ENCODE measurements around the gene ZMYND10.

The ZMYND10 gene

GRCh38 chr3:50357481-50357880, 11.9 kb upstream of the ZMYND10 start:
- no peak for ATAC-seq
- no peaks in the 10 kb centered on the region for H3K9me3 Mint-ChIP-seq
- H3K36me3 Mint-ChIP-seq: peaks cover 14% of the 10 kb centered on the region
- peak overlapping the region; percentile 99 for H3K4me3 Mint-ChIP-seq
- peaks cover 67% of the 10 kb centered on the region for H3K4me1 Mint-ChIP-seq
- no peaks in the 10 kb centered on the region for H3K27me3 Mint-ChIP-seq
- H3K27ac Mint-ChIP-seq: no peak overlapping the region

DNA sequence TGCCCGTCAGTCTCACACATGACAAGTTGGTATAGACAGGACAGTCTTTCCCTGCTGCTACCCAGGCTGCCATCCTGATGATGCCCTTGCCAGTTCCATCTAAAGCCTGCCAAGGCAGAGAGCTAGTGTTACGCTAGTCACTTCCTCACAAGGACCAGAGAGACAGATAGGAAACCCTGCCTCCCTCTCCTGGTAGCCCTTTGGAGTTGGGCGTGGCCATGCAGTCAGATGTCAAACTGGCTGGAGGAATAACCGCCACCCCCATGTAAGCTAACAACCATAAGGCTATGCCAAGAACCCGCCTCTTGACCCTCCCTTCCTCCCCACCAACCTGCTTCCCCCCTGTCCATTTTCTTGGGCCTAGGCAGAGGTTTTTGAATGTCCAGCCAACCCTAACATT, 11.0 kb upstream of the ZMYND10 start:
- H3K27me3 Mint-ChIP-seq: no peaks in the 10 kb centered on the region
- H3K4me3 Mint-ChIP-seq: peak overlapping the region; percentile 99
- no peak overlapping the region for H3K27ac Mint-ChIP-seq
- peaks cover 14% of the 10 kb centered on the region for H3K36me3 Mint-ChIP-seq
- H3K4me1 Mint-ChIP-seq: peaks cover 73% of the 10 kb centered on the region
- no peak for ATAC-seq
- no peaks in the 10 kb centered on the region for H3K9me3 Mint-ChIP-seq

DNA sequence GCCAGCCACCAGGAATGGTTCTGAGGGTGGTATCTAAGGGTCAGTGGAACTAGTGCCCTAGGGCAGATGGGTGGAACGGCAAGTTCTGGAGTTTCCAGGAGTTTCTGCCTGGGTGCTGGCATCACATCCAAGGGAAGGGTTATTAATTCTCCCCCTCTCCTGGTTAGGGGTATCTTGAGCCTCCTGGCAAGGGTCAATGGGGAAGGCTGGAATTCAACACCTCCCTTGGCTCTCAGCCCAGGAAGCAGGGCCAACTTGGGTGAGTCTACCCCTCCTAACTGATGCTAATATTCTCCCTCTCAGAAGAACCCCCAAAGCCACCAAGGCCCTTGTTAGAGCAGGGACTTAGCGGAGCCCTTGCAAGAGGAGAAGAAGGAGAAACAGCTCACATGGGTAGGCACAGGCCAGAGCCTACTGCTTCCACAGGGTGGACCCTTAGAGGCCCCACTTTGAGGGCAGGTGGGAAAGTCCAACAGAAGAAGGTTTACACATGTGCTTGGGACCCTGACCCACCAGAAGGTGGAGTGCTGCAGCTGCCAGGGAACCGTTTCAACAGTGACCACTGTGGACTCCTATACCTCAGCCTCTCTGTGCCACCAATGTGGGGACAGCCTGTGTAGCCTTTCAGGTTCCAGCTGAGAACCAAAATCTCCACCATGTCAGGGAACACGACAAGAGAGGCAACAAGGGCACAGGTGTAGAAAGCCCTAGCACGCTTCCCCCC, 10.5 kb upstream of the ZMYND10 start:
- Mint-ChIP-seq H3K36me3 (peaks cover 14% of the 10 kb centered on the region), H3K9me3 (no peaks in the 10 kb centered on the region), H3K27ac (peak overlapping the region; percentile 53), H3K4me3 (no peak overlapping the region), H3K27me3 (no peaks in the 10 kb centered on the region), H3K4me1 (peaks cover 78% of the 10 kb centered on the region)
- no peak for ATAC-seq

- H3K27ac Mint-ChIP-seq: peak overlapping the region; percentile 53
- H3K27me3 Mint-ChIP-seq: no peaks in the 10 kb centered on the region
- H3K36me3 Mint-ChIP-seq: peaks cover 14% of the 10 kb centered on the region
- no peak overlapping the region for H3K4me3 Mint-ChIP-seq
- no peaks in the 10 kb centered on the region for H3K9me3 Mint-ChIP-seq
- ATAC-seq: no peak
- peaks cover 81% of the 10 kb centered on the region for H3K4me1 Mint-ChIP-seq
Observed at GRCh38 chr3:50354850-50355249, 9.3 kb upstream of the ZMYND10 start.

DNA sequence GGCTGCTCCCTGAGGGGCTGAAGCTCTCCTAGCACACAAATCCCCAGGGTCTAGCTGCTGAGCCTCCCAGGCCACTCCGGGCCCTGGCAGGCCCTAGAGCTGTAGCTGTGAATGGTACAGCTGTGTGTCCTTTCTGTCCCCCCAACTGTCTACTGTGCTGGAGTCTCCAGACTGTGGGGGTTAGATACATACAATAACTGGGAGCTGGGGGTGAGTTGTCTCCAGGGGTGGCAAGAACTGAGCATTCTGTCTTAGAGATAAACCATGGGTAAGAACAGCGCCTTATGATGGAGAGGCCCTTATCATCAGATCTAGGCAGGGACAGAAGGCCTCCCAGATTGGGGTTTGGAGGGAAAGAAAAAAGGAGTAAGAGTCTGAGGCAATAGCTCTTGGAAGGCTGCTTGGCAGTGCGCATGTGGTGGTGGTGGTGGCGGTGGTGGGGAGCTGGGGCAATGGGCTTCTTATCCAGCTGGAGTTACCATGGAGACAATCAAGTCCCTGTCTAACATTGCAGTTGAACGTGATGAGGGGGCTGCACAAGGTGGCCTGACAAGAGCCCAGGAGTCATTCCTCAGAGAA, 8.7 kb upstream of the ZMYND10 start:
- Mint-ChIP-seq H3K9me3 (no peaks in the 10 kb centered on the region), H3K4me3 (no peak overlapping the region), H3K36me3 (peaks cover 14% of the 10 kb centered on the region), H3K27me3 (no peaks in the 10 kb centered on the region), H3K27ac (no peak overlapping the region), H3K4me1 (peaks cover 81% of the 10 kb centered on the region)
- ATAC-seq: no peak

DNA sequence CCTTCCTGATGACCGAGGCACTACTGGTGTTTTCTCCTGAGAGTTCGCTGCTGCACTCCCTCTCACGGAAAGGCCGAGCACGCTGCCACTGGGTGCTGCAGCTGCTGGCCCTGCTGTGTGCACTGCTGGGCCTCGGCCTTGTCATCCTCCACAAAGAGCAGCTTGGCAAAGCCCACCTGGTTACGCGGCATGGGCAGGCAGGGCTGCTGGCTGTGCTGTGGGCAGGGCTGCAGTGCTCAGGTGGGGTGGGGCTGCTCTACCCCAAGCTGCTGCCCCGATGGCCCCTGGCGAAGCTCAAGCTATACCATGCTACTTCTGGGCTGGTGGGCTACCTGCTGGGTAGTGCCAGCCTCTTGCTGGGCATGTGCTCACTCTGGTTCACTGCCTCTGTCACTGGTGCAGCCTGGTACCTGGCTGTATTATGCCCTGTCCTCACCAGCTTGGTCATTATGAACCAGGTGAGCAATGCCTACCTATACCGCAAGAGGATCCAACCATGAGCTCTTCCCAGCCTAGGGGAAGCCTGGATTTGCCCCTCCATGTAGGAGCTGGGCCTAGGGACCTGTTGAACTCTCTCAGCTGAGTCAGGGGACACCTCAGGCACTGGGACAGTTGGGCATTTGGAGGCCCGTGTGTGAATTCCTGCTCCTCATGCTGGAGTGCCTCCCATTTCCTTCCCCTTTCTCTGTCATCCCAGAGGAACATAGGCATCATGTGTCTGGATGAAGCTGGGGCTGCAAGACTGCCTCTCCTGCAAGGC, 7.9 kb upstream of the ZMYND10 start:
- H3K27me3 Mint-ChIP-seq: no peaks in the 10 kb centered on the region
- no peaks in the 10 kb centered on the region for H3K9me3 Mint-ChIP-seq
- peaks cover 84% of the 10 kb centered on the region for H3K4me1 Mint-ChIP-seq
- no peak overlapping the region for H3K27ac Mint-ChIP-seq
- ATAC-seq: no peak
- peaks cover 16% of the 10 kb centered on the region for H3K36me3 Mint-ChIP-seq
- no peak overlapping the region for H3K4me3 Mint-ChIP-seq

DNA sequence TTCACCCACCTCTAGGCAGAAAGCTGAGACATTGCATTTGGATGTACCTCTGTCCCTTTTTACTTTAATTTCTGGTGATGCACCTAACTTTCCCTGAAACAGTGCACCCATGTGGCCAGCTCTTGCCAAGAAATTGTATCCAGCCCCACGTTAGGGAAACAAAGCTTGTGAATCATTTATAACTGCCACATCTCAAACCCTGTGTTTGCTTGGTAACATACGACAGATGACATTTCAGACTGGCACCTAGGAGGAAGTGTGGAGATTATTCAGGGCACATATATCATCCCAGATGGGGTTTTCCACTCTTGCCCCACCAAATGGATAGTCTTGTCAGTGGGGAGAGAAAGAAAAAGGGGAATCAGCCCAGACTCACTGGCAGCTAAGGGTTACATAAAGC, 7.2 kb upstream of the ZMYND10 start:
- Mint-ChIP-seq H3K9me3 (no peaks in the 10 kb centered on the region), H3K27ac (no peak overlapping the region), H3K36me3 (peaks cover 22% of the 10 kb centered on the region), H3K4me1 (peaks cover 84% of the 10 kb centered on the region), H3K27me3 (no peaks in the 10 kb centered on the region), H3K4me3 (no peak overlapping the region)
- ATAC-seq: no peak

DNA sequence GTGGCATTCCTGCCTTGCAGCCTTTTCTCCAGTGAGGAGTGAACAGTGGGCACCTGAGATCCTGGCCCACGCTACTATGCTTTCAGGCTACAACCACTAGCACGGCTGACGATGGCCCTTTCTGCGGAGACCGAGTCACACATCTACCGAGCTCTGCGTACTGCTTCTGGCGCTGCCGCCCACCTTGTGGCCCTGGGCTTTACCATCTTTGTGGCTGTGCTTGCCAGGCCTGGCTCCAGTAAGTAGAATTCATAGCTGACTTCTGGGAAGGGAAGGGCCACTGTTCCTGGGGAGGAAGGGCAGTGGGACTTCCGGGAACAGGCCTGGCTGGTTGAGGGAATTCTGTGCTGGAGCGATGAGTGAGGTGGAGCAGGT, 5.8 kb upstream of the ZMYND10 start:
- Mint-ChIP-seq H3K27me3 (no peaks in the 10 kb centered on the region), H3K36me3 (peaks cover 24% of the 10 kb centered on the region), H3K9me3 (no peaks in the 10 kb centered on the region), H3K4me1 (peaks cover 70% of the 10 kb centered on the region), H3K27ac (peak overlapping the region; percentile 95), H3K4me3 (peak overlapping the region; percentile 96)
- ATAC-seq: no peak

GRCh38 chr3:50350527-50351322, 5.2 kb upstream of the ZMYND10 start, which contains the start of the genes CYB561D2 and NPRL2:
CYB561D2 (plus strand) TSS chr3:50350862; CDS start chr3:50351434, 572 bp downstream.
NPRL2 (minus strand) TSS chr3:50350775; CDS start chr3:50350652, 123 bp downstream.
- no peaks in the 10 kb centered on the region for H3K9me3 Mint-ChIP-seq
- peak within 1 kb of the TSS; percentile 95 for H3K27ac Mint-ChIP-seq
- peak within 1 kb of the TSS; percentile 96 for H3K4me3 Mint-ChIP-seq
- H3K4me1 Mint-ChIP-seq: peaks cover 70% of the 10 kb centered on the region
- no peaks in the 10 kb centered on the region for H3K27me3 Mint-ChIP-seq
- peak; percentile 96 for ATAC-seq
- H3K36me3 Mint-ChIP-seq: peaks cover 24% of the 10 kb centered on the region

GRCh38 chr3:50350213-50350526, 4.6 kb upstream of the ZMYND10 start:
- H3K36me3 Mint-ChIP-seq: peaks cover 19% of the 10 kb centered on the region
- peak overlapping the region; percentile 96 for H3K4me3 Mint-ChIP-seq
- peaks cover 70% of the 10 kb centered on the region for H3K4me1 Mint-ChIP-seq
- peak overlapping the region; percentile 95 for H3K27ac Mint-ChIP-seq
- no peaks in the 10 kb centered on the region for H3K27me3 Mint-ChIP-seq
- no peak for ATAC-seq
- H3K9me3 Mint-ChIP-seq: no peaks in the 10 kb centered on the region

- ATAC-seq: no peak
- H3K9me3 Mint-ChIP-seq: no peaks in the 10 kb centered on the region
- no peaks in the 10 kb centered on the region for H3K27me3 Mint-ChIP-seq
- H3K4me1 Mint-ChIP-seq: peaks cover 64% of the 10 kb centered on the region
- no peak overlapping the region for H3K4me3 Mint-ChIP-seq
- H3K36me3 Mint-ChIP-seq: peaks cover 9% of the 10 kb centered on the region
- no peak overlapping the region for H3K27ac Mint-ChIP-seq
Observed at GRCh38 chr3:50347187-50347813, 1.8 kb upstream of the ZMYND10 start.

DNA sequence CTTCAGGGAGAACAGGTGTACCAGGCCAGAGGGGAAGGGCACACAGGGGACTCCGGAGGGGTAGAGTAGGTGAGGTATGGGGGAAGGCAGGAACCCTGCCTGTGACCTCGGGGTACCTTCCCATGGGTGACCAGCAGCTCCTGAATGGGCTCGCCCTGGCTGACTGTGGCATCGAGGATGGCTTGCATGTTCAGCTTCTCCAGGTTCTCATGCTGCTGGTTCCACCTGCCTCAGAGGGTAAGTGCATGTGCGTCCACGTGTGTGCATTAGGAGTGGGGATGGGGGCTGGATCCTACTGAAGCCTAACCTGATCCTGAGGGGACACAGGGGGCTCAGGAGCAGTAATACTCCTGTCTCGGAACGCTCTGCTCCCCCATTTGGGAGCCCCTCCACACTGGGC, 524 bp downstream of the ZMYND10 start:
- H3K4me1 Mint-ChIP-seq: peaks cover 52% of the 10 kb centered on the region
- H3K4me3 Mint-ChIP-seq: no peak overlapping the region
- no peaks in the 10 kb centered on the region for H3K27me3 Mint-ChIP-seq
- no peak for ATAC-seq
- H3K36me3 Mint-ChIP-seq: peaks cover 9% of the 10 kb centered on the region
- no peaks in the 10 kb centered on the region for H3K9me3 Mint-ChIP-seq
- H3K27ac Mint-ChIP-seq: no peak overlapping the region

DNA sequence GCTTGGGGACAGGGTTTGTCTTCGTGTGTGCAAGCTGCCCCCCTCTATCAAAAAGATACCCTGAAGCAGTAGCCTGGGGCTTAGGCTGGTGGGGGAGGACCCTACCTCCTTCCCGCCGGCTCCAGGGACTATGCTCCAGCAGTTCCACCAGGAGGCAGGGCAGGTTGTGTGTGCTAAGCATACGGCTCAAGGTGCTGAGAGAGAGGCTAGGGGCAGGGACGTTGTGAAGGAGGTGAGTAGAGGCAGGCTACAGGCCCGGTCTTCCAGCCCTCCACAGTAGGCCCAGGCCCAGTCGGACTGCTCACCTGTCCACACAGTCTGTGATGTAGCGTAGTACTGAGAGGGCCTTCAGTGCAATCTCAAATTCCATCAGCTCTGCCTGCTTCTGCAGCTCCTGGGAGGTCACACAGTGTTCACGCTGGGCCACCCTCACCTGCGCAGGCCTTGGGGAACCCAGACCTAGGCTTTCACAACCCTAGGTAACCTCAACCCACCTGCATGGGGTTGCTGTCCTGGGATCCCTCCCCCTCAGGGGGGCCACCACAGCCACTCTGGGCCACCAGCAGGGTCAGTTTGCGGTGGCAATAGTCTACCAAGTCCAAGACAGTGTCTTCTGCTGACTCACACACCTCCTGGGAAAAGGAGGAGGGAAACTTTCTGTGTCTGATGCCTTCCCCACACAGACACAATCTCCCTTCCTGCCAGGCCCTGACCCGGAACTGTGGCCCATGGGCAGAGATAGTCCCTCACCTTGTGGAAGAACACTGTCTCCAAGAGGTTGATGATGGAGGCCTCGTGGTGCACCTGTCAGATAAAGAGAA, 2.5 kb downstream of the ZMYND10 start:
- no peak for ATAC-seq
- Mint-ChIP-seq H3K9me3 (no peaks in the 10 kb centered on the region), H3K36me3 (peaks cover 17% of the 10 kb centered on the region), H3K27ac (no peak overlapping the region), H3K27me3 (no peaks in the 10 kb centered on the region), H3K4me3 (no peak overlapping the region), H3K4me1 (peaks cover 50% of the 10 kb centered on the region)

DNA sequence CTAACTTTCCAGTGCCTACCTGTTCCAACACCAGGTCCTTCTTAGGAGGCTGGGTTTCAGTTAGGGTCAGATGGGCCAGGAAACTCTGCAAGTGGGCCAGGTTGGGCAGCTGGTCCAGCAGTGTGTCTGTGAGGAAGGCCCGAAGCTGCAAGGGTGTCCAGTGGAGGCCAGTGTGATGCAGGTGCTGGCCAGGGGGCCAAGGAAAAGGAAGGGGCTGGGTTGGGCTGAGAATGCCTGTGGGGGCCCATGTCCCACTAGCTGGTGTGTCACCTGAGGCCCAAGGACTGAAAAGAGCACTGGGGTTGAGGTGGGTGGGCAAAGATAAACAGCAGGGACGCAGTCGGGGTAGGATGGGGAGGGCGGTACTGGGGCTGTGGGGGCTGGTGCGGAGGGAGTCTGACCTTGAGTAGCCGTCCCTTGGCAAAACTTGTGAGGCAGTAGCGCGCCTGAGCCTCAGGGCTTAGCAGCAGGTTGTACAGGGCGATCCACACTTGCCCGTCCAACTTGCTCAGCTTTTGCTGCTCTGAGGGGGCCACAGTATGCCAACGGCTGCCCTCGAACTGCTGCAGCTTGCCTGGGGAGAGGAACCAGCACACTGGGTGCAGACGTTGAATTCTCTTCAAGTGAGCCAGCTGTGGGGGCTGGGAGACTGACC, 3.4 kb downstream of the ZMYND10 start:
- peak overlapping the region; percentile 8 for H3K4me3 Mint-ChIP-seq
- no peaks in the 10 kb centered on the region for H3K9me3 Mint-ChIP-seq
- ATAC-seq: no peak
- H3K36me3 Mint-ChIP-seq: peaks cover 13% of the 10 kb centered on the region
- peaks cover 46% of the 10 kb centered on the region for H3K4me1 Mint-ChIP-seq
- peak overlapping the region; percentile 99 for H3K27ac Mint-ChIP-seq
- H3K27me3 Mint-ChIP-seq: no peaks in the 10 kb centered on the region
